HG02943 (cell line): Measurements from ENCODE around the gene HEYL.

Experiments used
- ATAC-seq: cut with Tn5 transposase; IDR thresholded peaks from one replicate; pipeline ENCODE4 v1.9.1; 2021; ENCODE audit warnings: mild to moderate bottlenecking, low read depth, moderate library complexity; ENCODE audit not compliant: unreplicated experiment

HEYL gene

GRCh38 chr1:39639305-39640130, at the start of gene HEYL:
Gene HEYL, minus strand, starts transcription at chr1:39639643. Its CDS starts 18 bp downstream, at chr1:39639625.
- no peak for ATAC-seq

GRCh38 chr1:39689214-39689613, 49.8 kb upstream of the HEYL start:
- no peak for ATAC-seq

- ATAC-seq, result no peak
Observed at GRCh38 chr1:39688706-39689105, 49.3 kb upstream of the HEYL start.

- no peak for ATAC-seq
Observed at GRCh38 chr1:39687243-39687642, 47.8 kb upstream of the HEYL start.

GRCh38 chr1:39685071-39685470, 45.6 kb upstream of the HEYL start:
- ATAC-seq, result no peak

GRCh38 chr1:39684313-39684664, 44.8 kb upstream of the HEYL start:
- ATAC-seq, result no peak

- ATAC-seq, result no peak
Observed at GRCh38 chr1:39683591-39684312, 44.3 kb upstream of the HEYL start.

GRCh38 chr1:39681999-39682398, 42.6 kb upstream of the HEYL start:
- ATAC-seq, result no peak

- no peak for ATAC-seq
Observed at GRCh38 chr1:39681294-39681693, 41.9 kb upstream of the HEYL start.

GRCh38 chr1:39680751-39681150, 41.3 kb upstream of the HEYL start:
- no peak for ATAC-seq

GRCh38 chr1:39679821-39680220, 40.4 kb upstream of the HEYL start:
- no peak for ATAC-seq

- no peak for ATAC-seq
Observed at GRCh38 chr1:39678889-39679288, 39.4 kb upstream of the HEYL start.

- ATAC-seq, result no peak
Observed at GRCh38 chr1:39677645-39678044, 38.2 kb upstream of the HEYL start.

GRCh38 chr1:39676948-39677548, 37.6 kb upstream of the HEYL start:
- ATAC-seq, result no peak

GRCh38 chr1:39675220-39675619, 35.8 kb upstream of the HEYL start:
- ATAC-seq, result no peak

- ATAC-seq, result no peak
Observed at GRCh38 chr1:39673215-39673614, 33.8 kb upstream of the HEYL start.

- ATAC-seq, result no peak
Observed at GRCh38 chr1:39672551-39672947, 33.1 kb upstream of the HEYL start.

- no peak for ATAC-seq
Observed at GRCh38 chr1:39671793-39672550, 32.5 kb upstream of the HEYL start, which contains the start of gene NT5C1A. Gene NT5C1A, minus strand, starts transcription at chr1:39672107. Its CDS starts 69 bp downstream, at chr1:39672038.

GRCh38 chr1:39671433-39671792, 32.0 kb upstream of the HEYL start:
- no peak for ATAC-seq

- ATAC-seq, result no peak
Observed at GRCh38 chr1:39670689-39671088, 31.2 kb upstream of the HEYL start.

- ATAC-seq, result no peak
Observed at GRCh38 chr1:39668894-39669293, 29.5 kb upstream of the HEYL start.
